ENCODE data around the gene CEMIP.

The CEMIP gene

DNA sequence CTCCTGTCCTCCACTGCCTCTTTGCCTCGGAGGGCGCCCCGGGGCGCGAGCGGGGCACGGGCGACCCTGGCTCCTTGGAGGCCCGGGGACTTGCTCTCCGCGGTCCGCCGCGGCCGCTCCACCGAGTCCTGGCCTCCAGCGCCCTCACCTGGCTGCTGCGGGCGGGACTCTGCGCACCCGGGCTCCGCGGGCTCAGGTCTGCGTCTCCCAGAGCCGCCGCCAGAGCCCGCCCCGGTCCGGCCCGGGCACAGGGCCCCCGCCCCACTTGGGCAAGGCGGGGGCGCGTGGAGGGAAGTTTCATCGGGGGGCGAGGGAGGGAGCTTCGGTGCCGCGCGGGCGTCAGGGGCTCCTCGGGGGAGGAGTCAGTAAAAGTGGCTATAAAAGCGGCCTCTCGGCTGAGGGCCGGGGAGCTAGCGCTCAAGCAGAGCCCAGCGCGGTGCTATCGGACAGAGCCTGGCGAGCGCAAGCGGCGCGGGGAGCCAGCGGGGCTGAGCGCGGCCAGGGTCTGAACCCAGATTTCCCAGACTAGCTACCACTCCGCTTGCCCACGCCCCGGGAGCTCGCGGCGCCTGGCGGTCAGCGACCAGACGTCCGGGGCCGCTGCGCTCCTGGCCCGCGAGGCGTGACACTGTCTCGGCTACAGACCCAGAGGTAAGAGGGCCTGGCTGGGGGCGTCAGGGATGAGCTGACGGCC, at the start of gene CEMIP (continued):
- TF ChIP-seq ZNF2 (tag by site-specific recombination; IDR thresholded peaks at IDR 0.05), result 0 out of 2 replicates have a peak, but pooled peaks have one; percentile 9
- peak; percentile 88 for TF ChIP-seq ZNF561 (tag by site-specific recombination; IDR thresholded peaks at IDR 0.05; ENCODE audit: borderline replicate concordance)
- no peak for TF ChIP-seq ZNF747 (tag by site-specific recombination; IDR thresholded peaks at IDR 0.05)
- TF ChIP-seq SP2 (tag by site-specific recombination; IDR thresholded peaks at IDR 0.05), result peak; percentile 62
- TF ChIP-seq ZNF514 (tag by site-specific recombination; IDR thresholded peaks at IDR 0.05), result no peak
- TF ChIP-seq GLIS1 (tag by site-specific recombination; IDR thresholded peaks at IDR 0.05), result peak; percentile 84
- TF ChIP-seq HOXA7 (CRISPR knock-in tag; IDR thresholded peaks at IDR 0.05; ENCODE audit: borderline replicate concordance), result no peak
- TF ChIP-seq ZNF121 (tag by site-specific recombination; IDR thresholded peaks at IDR 0.05), result no peak

DNA sequence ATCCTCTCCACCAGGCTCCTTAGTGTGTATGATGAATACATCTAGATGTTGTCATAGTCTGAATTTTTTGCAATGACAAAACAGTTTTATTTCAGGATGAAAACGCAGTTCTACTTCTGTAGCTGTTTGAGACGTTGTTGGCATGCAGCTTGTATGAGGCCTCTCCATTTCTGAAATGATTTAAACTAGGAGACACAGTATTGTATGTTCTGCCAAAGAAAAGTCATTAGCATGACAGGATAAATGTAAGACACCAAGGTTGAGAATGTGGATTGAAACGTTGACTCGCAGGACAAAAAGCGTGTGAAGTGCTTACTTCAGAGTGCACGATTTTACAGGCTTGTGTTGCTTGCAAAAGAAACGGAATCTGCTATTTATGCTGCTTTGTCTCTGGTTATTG, 48.8 kb upstream of the CEMIP start:
- Histone ChIP-seq H3K27ac (ENCODE audit: extremely low read depth, low read depth, low read length) (no peak overlapping the region), H3K36me3 (ENCODE audit: control insufficient read depth in 2 of 2, insufficient read depth in 1 of 2, low read length in 2 of 2) (0 out of 3 replicates have a peak, but pooled peaks cover 0 to under 1% of the 10 kb centered on the region in 2 experiments), H3K9me3 (ENCODE audit: control insufficient read depth, insufficient read depth, low read depth, low read length) (no peaks in the 10 kb centered on the region), H3K4me3 (ENCODE audit: low read depth, low read length) (no peak overlapping the region), H3K4me1 (ENCODE audit: control insufficient read depth, insufficient read depth, low read length) (peaks cover 9% of the 10 kb centered on the region)
- TF ChIP-seq ZBTB1 (tag by site-specific recombination; IDR thresholded peaks at IDR 0.05), result no peak
- no peak for TF ChIP-seq ZNF626 (tag by site-specific recombination; IDR thresholded peaks at IDR 0.05)
- TF ChIP-seq ZNF24 (tag by site-specific recombination; IDR thresholded peaks at IDR 0.05), result no peak
- no peak for TF ChIP-seq SETDB1 (IDR thresholded peaks at IDR 0.05; ENCODE audit: insufficient read length, low read length)
- no peak for TF ChIP-seq KLF8 (tag by site-specific recombination; IDR thresholded peaks at IDR 0.05)
- TF ChIP-seq, protein P1, sequence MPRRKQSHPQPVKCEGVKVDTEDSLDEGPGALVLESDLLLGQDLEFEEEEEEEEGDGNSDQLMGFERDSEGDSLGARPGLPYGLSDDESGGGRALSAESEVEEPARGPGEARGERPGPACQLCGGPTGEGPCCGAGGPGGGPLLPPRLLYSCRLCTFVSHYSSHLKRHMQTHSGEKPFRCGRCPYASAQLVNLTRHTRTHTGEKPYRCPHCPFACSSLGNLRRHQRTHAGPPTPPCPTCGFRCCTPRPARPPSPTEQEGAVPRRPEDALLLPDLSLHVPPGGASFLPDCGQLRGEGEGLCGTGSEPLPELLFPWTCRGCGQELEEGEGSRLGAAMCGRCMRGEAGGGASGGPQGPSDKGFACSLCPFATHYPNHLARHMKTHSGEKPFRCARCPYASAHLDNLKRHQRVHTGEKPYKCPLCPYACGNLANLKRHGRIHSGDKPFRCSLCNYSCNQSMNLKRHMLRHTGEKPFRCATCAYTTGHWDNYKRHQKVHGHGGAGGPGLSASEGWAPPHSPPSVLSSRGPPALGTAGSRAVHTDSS (tag by site-specific recombination; IDR thresholded peaks at IDR 0.05), result no peak
- TF ChIP-seq ZBTB17 (tag by site-specific recombination; IDR thresholded peaks at IDR 0.05), result no peak
- TF ChIP-seq, protein P2, sequence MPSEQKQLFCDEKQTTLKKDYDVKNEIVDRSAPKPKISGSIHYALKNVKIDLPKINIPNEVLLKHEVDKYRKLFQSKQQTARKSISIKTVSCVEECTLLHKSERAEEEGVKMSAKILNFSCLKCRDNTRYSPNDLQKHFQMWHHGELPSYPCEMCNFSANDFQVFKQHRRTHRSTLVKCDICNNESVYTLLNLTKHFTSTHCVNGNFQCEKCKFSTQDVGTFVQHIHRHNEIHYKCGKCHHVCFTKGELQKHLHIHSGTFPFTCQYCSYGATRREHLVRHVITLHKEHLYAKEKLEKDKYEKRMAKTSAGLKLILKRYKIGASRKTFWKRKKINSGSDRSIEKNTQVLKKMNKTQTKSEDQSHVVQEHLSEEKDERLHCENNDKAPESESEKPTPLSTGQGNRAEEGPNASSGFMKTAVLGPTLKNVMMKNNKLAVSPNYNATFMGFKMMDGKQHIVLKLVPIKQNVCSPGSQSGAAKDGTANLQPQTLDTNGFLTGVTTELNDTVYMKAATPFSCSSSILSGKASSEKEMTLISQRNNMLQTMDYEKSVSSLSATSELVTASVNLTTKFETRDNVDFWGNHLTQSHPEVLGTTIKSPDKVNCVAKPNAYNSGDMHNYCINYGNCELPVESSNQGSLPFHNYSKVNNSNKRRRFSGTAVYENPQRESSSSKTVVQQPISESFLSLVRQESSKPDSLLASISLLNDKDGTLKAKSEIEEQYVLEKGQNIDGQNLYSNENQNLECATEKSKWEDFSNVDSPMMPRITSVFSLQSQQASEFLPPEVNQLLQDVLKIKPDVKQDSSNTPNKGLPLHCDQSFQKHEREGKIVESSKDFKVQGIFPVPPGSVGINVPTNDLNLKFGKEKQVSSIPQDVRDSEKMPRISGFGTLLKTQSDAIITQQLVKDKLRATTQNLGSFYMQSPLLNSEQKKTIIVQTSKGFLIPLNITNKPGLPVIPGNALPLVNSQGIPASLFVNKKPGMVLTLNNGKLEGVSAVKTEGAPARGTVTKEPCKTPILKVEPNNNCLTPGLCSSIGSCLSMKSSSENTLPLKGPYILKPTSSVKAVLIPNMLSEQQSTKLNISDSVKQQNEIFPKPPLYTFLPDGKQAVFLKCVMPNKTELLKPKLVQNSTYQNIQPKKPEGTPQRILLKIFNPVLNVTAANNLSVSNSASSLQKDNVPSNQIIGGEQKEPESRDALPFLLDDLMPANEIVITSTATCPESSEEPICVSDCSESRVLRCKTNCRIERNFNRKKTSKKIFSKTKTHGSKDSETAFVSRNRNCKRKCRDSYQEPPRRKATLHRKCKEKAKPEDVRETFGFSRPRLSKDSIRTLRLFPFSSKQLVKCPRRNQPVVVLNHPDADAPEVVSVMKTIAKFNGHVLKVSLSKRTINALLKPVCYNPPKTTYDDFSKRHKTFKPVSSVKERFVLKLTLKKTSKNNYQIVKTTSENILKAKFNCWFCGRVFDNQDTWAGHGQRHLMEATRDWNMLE (tag by site-specific recombination; conservative IDR thresholded peaks at IDR 0.05; ENCODE audit: low read depth), result no peak
- TF ChIP-seq, protein P3, sequence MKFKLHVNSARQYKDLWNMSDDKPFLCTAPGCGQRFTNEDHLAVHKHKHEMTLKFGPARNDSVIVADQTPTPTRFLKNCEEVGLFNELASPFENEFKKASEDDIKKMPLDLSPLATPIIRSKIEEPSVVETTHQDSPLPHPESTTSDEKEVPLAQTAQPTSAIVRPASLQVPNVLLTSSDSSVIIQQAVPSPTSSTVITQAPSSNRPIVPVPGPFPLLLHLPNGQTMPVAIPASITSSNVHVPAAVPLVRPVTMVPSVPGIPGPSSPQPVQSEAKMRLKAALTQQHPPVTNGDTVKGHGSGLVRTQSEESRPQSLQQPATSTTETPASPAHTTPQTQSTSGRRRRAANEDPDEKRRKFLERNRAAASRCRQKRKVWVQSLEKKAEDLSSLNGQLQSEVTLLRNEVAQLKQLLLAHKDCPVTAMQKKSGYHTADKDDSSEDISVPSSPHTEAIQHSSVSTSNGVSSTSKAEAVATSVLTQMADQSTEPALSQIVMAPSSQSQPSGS (tag by site-specific recombination; IDR thresholded peaks at IDR 0.05; ENCODE audit: low read depth), result no peak
- TF ChIP-seq ZNF654 (tag by site-specific recombination; IDR thresholded peaks at IDR 0.05; ENCODE audit: low read depth), result no peak
- CTCF ChIA-PET, result interaction anchor here (0.6 kb wide), 1 partner anchor 10 kb away, joined by 3 read pairs; no protein-coding TSS in a partner anchor
- POLR2A ChIA-PET, result no interaction called here

Data from HEK293 (cell line).